ENCODE measurements around the gene SHISA2. TPM values are rescaled to one million over a fixed set of nuclear protein-coding genes. Genes with fewer than 3 reads are reported as not detected.

SHISA2 gene
- total RNA-seq, 1 donor from 2014 or later = 1.7 TPM

DNA sequence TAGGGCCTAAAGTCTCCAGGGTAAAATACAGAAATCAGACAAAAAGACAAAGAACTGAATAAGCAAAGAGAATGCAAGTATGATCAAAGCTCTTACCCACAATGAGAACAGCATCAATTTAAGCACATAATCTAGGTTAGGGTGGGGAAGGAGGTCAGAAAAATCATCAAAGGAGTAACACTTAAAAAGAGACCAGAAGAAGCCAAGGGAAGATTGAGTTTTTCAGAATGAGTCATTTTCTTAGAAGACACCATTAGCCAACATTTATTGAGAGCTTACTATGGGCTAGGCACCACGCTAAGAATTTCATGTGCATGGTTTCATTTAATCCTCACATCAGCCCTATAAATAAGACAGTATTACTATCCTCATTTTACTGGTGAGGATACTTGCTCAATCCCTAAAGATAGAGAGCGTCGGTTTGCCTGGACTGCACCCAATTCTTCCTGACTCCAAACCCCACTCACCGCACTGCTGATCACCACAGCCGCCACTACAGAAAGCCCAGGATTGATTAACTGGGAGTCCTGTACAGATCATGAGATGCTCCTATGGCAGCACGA lies 1.7 kb upstream of the SHISA2 start:
- H3K27me3 Mint-ChIP-seq (ENCODE audit: low read depth) = peaks cover 59% of the 10 kb centered on the region
- no peak for TF ChIP-seq CTCF (conservative IDR thresholded peaks at IDR 0.05)
- H3K36me3 Mint-ChIP-seq (ENCODE audit: low read depth) = no peaks in the 10 kb centered on the region
- no peak overlapping the region for H3K27ac Mint-ChIP-seq (ENCODE audit: unreplicated experiment)
- peak overlapping the region; percentile 6 for H3K4me3 Mint-ChIP-seq
- H3K4me1 Mint-ChIP-seq = peaks cover 15% of the 10 kb centered on the region
- no peak for DNase-seq (ENCODE audit: low read depth, low spot score)
- H3K9me3 Mint-ChIP-seq = no peaks in the 10 kb centered on the region

DNA sequence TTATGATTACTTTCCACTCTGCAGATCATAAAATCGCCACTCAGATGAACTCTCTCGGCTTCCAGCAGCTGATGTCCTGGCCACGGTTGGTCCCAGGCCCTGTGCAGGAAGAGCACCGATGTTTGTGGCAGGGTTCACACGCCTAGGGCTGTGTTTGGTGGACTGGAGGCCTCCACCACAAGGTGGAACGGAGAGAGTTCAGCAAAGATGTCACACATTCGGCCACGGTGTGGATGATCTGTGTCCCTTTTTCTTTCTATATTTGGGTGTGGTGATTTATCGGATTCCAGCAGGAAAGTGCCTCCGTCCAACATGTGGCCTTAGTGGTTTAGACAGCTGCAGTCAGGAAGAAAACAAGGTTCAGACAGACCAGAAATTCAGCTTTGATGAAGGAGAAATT lies 521 bp upstream of the SHISA2 start:
- no peak overlapping the region for H3K27ac Mint-ChIP-seq (ENCODE audit: unreplicated experiment)
- no peaks in the 10 kb centered on the region for H3K9me3 Mint-ChIP-seq

GRCh38 chr13:26051231-26051656 lies 572 bp downstream of the SHISA2 start:
- H3K4me3 Mint-ChIP-seq = peak overlapping the region; percentile 68
- peaks cover 70% of the 10 kb centered on the region for H3K27me3 Mint-ChIP-seq (ENCODE audit: low read depth)
- no peak overlapping the region for H3K27ac Mint-ChIP-seq (ENCODE audit: unreplicated experiment)
- H3K4me1 Mint-ChIP-seq = peaks cover 15% of the 10 kb centered on the region
- DNase-seq (ENCODE audit: low read depth, low spot score) = peak; percentile 20
- TF ChIP-seq CTCF (conservative IDR thresholded peaks at IDR 0.05) = no peak
- no peaks in the 10 kb centered on the region for H3K9me3 Mint-ChIP-seq
- H3K36me3 Mint-ChIP-seq (ENCODE audit: low read depth) = no peaks in the 10 kb centered on the region

More for the DNA sequence above, 521 bp upstream of the SHISA2 start:
- no peaks in the 10 kb centered on the region for H3K36me3 Mint-ChIP-seq (ENCODE audit: low read depth)
- peaks cover 65% of the 10 kb centered on the region for H3K27me3 Mint-ChIP-seq (ENCODE audit: low read depth)
- peaks cover 15% of the 10 kb centered on the region for H3K4me1 Mint-ChIP-seq
- H3K4me3 Mint-ChIP-seq = peak overlapping the region; percentile 77
- no peak for TF ChIP-seq CTCF (conservative IDR thresholded peaks at IDR 0.05)
- DNase-seq (ENCODE audit: low read depth, low spot score) = no peak

- H3K27me3 Mint-ChIP-seq (ENCODE audit: low read depth) = peaks cover 70% of the 10 kb centered on the region
- H3K27ac Mint-ChIP-seq (ENCODE audit: unreplicated experiment) = no peak overlapping the region
- peak; percentile 32 for TF ChIP-seq CTCF (conservative IDR thresholded peaks at IDR 0.05)
- peaks cover 15% of the 10 kb centered on the region for H3K4me1 Mint-ChIP-seq
- H3K4me3 Mint-ChIP-seq = peak overlapping the region; percentile 68
- H3K36me3 Mint-ChIP-seq (ENCODE audit: low read depth) = no peaks in the 10 kb centered on the region
- DNase-seq (ENCODE audit: low read depth, low spot score) = peak; percentile 33
- no peaks in the 10 kb centered on the region for H3K9me3 Mint-ChIP-seq
Measured at GRCh38 chr13:26050568-26051230, 1.1 kb downstream of the SHISA2 start.

GRCh38 chr13:26048741-26049140 lies 3.1 kb downstream of the SHISA2 start:
- Mint-ChIP-seq H3K27me3 (ENCODE audit: low read depth) (peaks cover 61% of the 10 kb centered on the region), H3K4me1 (peaks cover 15% of the 10 kb centered on the region), H3K27ac (ENCODE audit: unreplicated experiment) (no peak overlapping the region), H3K9me3 (no peaks in the 10 kb centered on the region), H3K4me3 (peak overlapping the region; percentile 83), H3K36me3 (ENCODE audit: low read depth) (no peaks in the 10 kb centered on the region)
- no peak for DNase-seq (ENCODE audit: low read depth, low spot score)
- no peak for TF ChIP-seq CTCF (conservative IDR thresholded peaks at IDR 0.05)
